Stimulated activated CD4-positive, alpha-beta T cell treated with anti-CD3 and anti-CD28 coated beads, Interleukin-12 subunit alpha, Interleukin-12 subunit beta, amount 100 ng/mL, for 24 hours (primary cell): ENCODE results near the gene CDH23.

Experiments
- DNase-seq, 2 experiments: peaks; one replicate each; pipeline ENCODE4 v3.0.0-alpha.2; 2020; ENCODE audit warnings: low read depth in 2 of 2

Gene CDH23

GRCh38 chr10:71467161-71467560, 70.4 kb downstream of the CDH23 start:
- no peak for DNase-seq

GRCh38 chr10:71467569-71468362, 71.0 kb downstream of the CDH23 start:
- no peak for DNase-seq

- no peak for DNase-seq
Measured at GRCh38 chr10:71468363-71469094, 71.8 kb downstream of the CDH23 start.

- no peak for DNase-seq
Measured at GRCh38 chr10:71471006-71471405, 74.3 kb downstream of the CDH23 start.

GRCh38 chr10:71471957-71472365, 75.2 kb downstream of the CDH23 start:
- DNase-seq = no peak

GRCh38 chr10:71472466-71472865, 75.7 kb downstream of the CDH23 start:
- DNase-seq = no peak

- no peak for DNase-seq
Measured at GRCh38 chr10:71472912-71473311, 76.2 kb downstream of the CDH23 start.

GRCh38 chr10:71473671-71474599, 77.2 kb downstream of the CDH23 start:
- no peak for DNase-seq

- no peak for DNase-seq
Measured at GRCh38 chr10:71474702-71475242, 78.1 kb downstream of the CDH23 start.

GRCh38 chr10:71475243-71475871, 78.6 kb downstream of the CDH23 start:
- no peak for DNase-seq

GRCh38 chr10:71476228-71477011, 79.7 kb downstream of the CDH23 start:
- DNase-seq = no peak

- DNase-seq = no peak
Measured at GRCh38 chr10:71478173-71478572, 81.5 kb downstream of the CDH23 start.

- no peak for DNase-seq
Measured at GRCh38 chr10:71478813-71479365, 82.2 kb downstream of the CDH23 start.

- DNase-seq = no peak
Measured at GRCh38 chr10:71479831-71480230, 83.1 kb downstream of the CDH23 start.

- no peak for DNase-seq
Measured at GRCh38 chr10:71480662-71481061, 83.9 kb downstream of the CDH23 start.

- no peak for DNase-seq
Measured at GRCh38 chr10:71481746-71482410, 85.2 kb downstream of the CDH23 start.

- DNase-seq = no peak
Measured at GRCh38 chr10:71482620-71483019, 85.9 kb downstream of the CDH23 start.

GRCh38 chr10:71483135-71483534, 86.4 kb downstream of the CDH23 start:
- DNase-seq = no peak

GRCh38 chr10:71483885-71484751, 87.4 kb downstream of the CDH23 start:
- no peak for DNase-seq
